Keratinocyte (primary cell): ENCODE results near the gene CDC14A.

Experiments
- CTCF ChIP-seq, 3 experiments: IDR thresholded peaks in 1 of 3; conservative IDR thresholded peaks in 1 of 3; optimal IDR thresholded peaks in 1 of 3; 2 replicates in 2 of 3; 3 replicates in 1 of 3; pipeline versions ENCODE3 to v1.5.1; 2011; ENCODE audit warnings: low read length in 3 of 3, mild to moderate bottlenecking in 3 of 3, moderate library complexity in 2 of 3, control low read depth in 1 of 3, inconsistent platforms in 1 of 3; ENCODE audit not compliant: insufficient read depth in 2 of 3; ENCODE audit errors: extremely low read depth in 1 of 3
- EZH2 ChIP-seq: IDR thresholded peaks from one replicate; pipeline ENCODE4 v1.6.1; 2012; ENCODE audit warnings: inconsistent platforms, mild to moderate bottlenecking, low read length, moderate library complexity

DNA sequence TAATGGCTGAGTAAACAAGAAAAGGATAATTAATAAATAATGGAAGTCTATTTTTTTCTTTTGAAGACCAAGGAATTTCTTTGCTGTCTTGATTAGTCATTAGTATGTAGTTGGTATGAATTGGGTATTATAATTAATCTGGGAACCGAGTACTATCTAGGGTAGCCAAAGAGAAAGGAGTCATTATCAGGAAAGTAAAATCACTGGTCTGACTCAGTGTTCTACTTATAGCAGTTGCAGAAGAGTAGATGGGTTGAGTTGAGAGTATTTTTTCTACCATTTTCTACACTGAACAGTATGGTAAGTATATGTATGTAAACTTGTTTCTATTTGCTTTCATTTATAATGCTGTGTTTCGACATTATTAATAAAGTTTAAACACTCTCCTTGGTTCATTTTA is 26.6 kb downstream of the CDC14A start:
- TF ChIP-seq CTCF (optimal IDR thresholded peaks at IDR 0.05 in 1 of 3, IDR thresholded peaks at IDR 0.05 in 1 of 3, conservative IDR thresholded peaks at IDR 0.05 in 1 of 3; ENCODE audit: extremely low read depth in 1 of 3, insufficient read depth in 2 of 3, low read length in 3 of 3) = no peak
- TF ChIP-seq EZH2 = no peak
